Bronchial epithelial cell (primary cell): ENCODE data around the gene POTEI. TPM values are rescaled to one million over a fixed set of nuclear protein-coding genes. Genes with fewer than 3 reads are reported as not detected.
A peak's percentile ranks its signal among the peaks of the same experiment; 100 is the strongest.
"Not testable (repeated sequence)": the region's sequence is repeated elsewhere in the genome, so short reads cannot be mapped to it uniquely, and the experiment has no call there.

Source experiments
- DNase-seq: peaks from one replicate; pipeline ENCODE4 v3.0.0-alpha.2; 2010; ENCODE audit warnings: low read depth
- FAIRE-seq: peaks from 2 replicates; lab custom pipeline; 2011; peaks lifted over from hg19 to GRCh38; lab: Jason Lieb, UNC
- H3K27me3 ChIP-seq: 2 replicates; pipeline ENCODE4 v1.5.1; 2011; ENCODE audit warnings: low read length; ENCODE audit not compliant: control insufficient read depth, insufficient read depth
- H3K36me3 ChIP-seq: 2 replicates; pipeline ENCODE4 v1.5.1; 2011; ENCODE audit warnings: low read length; ENCODE audit not compliant: control insufficient read depth, insufficient read depth
- H3K4me3 ChIP-seq: 2 replicates; pipeline ENCODE4 v1.5.1; 2011; ENCODE audit warnings: mild to moderate bottlenecking, low read depth, low read length, control low read depth
- total RNA-seq: library from RNA; depleted of rRNA; stranded (reverse); fragments of >200 nt; gene quantifications from 2 replicates; pipeline ENCODE4 v1.2.1, GENCODE V29; 2014

Gene POTEI
- not detected in 2 replicates for total RNA-seq

GRCh38 chr2:130509228-130509627, at the start of gene POTEI:
Gene POTEI, minus strand, starts transcription at chr2:130509328. Its CDS starts 93 bp downstream, at chr2:130509235.
- not testable (repeated sequence) for H3K4me3 ChIP-seq, H3K36me3 ChIP-seq, H3K27me3 ChIP-seq, FAIRE-seq, DNase-seq

GRCh38 chr2:130556441-130556840, 47.3 kb upstream of the POTEI start:
- FAIRE-seq, H3K4me3 ChIP-seq, DNase-seq, H3K27me3 ChIP-seq, H3K36me3 ChIP-seq: not testable (repeated sequence)

GRCh38 chr2:130554178-130554577, 45.0 kb upstream of the POTEI start:
- H3K4me3 ChIP-seq, FAIRE-seq, DNase-seq, H3K27me3 ChIP-seq, H3K36me3 ChIP-seq: not testable (repeated sequence)

GRCh38 chr2:130549475-130549874, 40.3 kb upstream of the POTEI start:
- FAIRE-seq, H3K27me3 ChIP-seq, H3K36me3 ChIP-seq, H3K4me3 ChIP-seq, DNase-seq: not testable (repeated sequence)

- not testable (repeated sequence) for H3K27me3 ChIP-seq, FAIRE-seq, H3K36me3 ChIP-seq, H3K4me3 ChIP-seq, DNase-seq
These were observed 39.3 kb upstream of the POTEI start for GRCh38 chr2:130548418-130548817.

- DNase-seq, H3K4me3 ChIP-seq, FAIRE-seq, H3K27me3 ChIP-seq, H3K36me3 ChIP-seq: not testable (repeated sequence)
These were observed 35.9 kb upstream of the POTEI start for GRCh38 chr2:130544978-130545377.

GRCh38 chr2:130543785-130544528, 34.8 kb upstream of the POTEI start:
- DNase-seq, H3K4me3 ChIP-seq, H3K27me3 ChIP-seq, H3K36me3 ChIP-seq: not testable (repeated sequence)
- FAIRE-seq: peak; percentile 13

- H3K36me3 ChIP-seq, H3K4me3 ChIP-seq, DNase-seq, H3K27me3 ChIP-seq: not testable (repeated sequence)
- FAIRE-seq: peak; percentile 64
These were observed 33.7 kb upstream of the POTEI start for GRCh38 chr2:130542789-130543188.

- H3K36me3 ChIP-seq, H3K4me3 ChIP-seq, H3K27me3 ChIP-seq, DNase-seq: not testable (repeated sequence)
- peak; percentile 96 for FAIRE-seq
These were observed 29.1 kb upstream of the POTEI start for GRCh38 chr2:130538271-130538670.

- not testable (repeated sequence) for H3K27me3 ChIP-seq, FAIRE-seq
These were observed 27.5 kb upstream of the POTEI start for GRCh38 chr2:130536654-130537053.

GRCh38 chr2:130531672-130532071, 22.5 kb upstream of the POTEI start:
- not testable (repeated sequence) for DNase-seq, FAIRE-seq, H3K4me3 ChIP-seq, H3K36me3 ChIP-seq, H3K27me3 ChIP-seq

More at GRCh38 chr2:130536654-130537053, 27.5 kb upstream of the POTEI start:
- not testable (repeated sequence) for H3K36me3 ChIP-seq, DNase-seq, H3K4me3 ChIP-seq

- not testable (repeated sequence) for H3K27me3 ChIP-seq, H3K36me3 ChIP-seq, FAIRE-seq, DNase-seq, H3K4me3 ChIP-seq
These were observed 22.1 kb upstream of the POTEI start for GRCh38 chr2:130531225-130531624.

GRCh38 chr2:130530212-130530611, 21.1 kb upstream of the POTEI start:
- H3K36me3 ChIP-seq, DNase-seq, H3K4me3 ChIP-seq, H3K27me3 ChIP-seq, FAIRE-seq: not testable (repeated sequence)

GRCh38 chr2:130529545-130529944, 20.4 kb upstream of the POTEI start:
- not testable (repeated sequence) for DNase-seq, FAIRE-seq

More at GRCh38 chr2:130529545-130529944, 20.4 kb upstream of the POTEI start:
- H3K4me3 ChIP-seq, H3K36me3 ChIP-seq, H3K27me3 ChIP-seq: not testable (repeated sequence)
